Caki2 (cell line): ENCODE data around the gene CHERP. TPM values are rescaled to one million over a fixed set of nuclear protein-coding genes. Genes with fewer than 3 reads are reported as not detected.
"Not testable (repeated sequence)": the region's sequence is repeated elsewhere in the genome, so short reads cannot be mapped to it uniquely, and the experiment has no call there.

Experiments
- DNase-seq: peaks from one replicate; pipeline ENCODE4 v3.0.0-alpha.2; 2015; ENCODE audit warnings: low read depth
- in situ Hi-C: cut with HindIII; loops from 2 replicates; pipeline ENCODE4 v1.10.0; 2016; ENCODE audit warnings: low sequenced_read_pairs, low pct_unique_long_range_greater_than_20kb, mixed read lengths
- total RNA-seq: library from RNA; depleted of rRNA; stranded (reverse); fragments of >200 nt; shearing (Covaris generic); gene quantifications from 2 replicates; pipeline ENCODE4 v1.2.3, GENCODE V29; 2014; ENCODE audit warnings: low replicate concordance

Gene CHERP
- total RNA-seq, 1 experiment from 2014 or later: 2.6 TPM

DNA sequence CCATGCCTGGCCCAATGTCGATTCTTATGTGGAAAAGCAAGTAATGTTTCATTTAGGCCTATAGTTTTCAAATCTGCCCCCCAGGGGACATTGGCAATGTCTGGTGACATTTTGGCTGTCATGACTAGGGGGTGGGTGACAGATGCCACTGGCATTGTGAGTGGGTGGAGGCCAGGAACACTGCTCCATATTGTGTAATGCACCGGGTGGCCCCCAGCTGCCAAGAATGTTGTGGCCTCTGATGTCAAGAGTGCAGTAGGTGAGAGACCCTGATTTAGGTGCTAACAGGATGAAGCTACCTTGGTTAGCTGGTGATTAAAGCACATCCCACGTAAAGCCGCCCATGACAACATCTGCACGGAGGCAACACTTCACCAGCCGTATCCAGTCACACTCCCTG is 35.3 kb downstream of the CHERP start:
- DNase-seq: no peak
- in situ Hi-C loops: no loop called here

DNA sequence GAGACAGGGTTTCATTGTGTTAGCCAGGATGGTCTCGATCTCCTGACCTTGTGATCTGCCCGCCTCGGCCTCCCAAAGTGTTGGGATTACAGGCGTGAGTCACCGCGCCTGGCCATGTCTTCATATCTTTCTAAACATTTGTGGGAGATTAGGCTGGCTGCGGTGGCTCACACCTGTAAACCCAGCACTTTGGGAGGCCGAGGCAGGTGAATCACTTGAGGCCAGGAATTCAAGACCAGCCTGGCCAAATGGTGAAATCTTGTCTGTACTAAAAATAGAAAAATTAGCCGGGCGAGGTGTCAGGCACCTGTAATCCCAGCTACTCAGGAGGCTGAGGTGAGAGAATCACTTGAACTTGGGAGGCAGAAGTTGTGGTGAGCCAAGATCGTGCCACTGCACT is 36.1 kb downstream of the CHERP start:
- DNase-seq, in situ Hi-C loops: not testable (repeated sequence)

DNA sequence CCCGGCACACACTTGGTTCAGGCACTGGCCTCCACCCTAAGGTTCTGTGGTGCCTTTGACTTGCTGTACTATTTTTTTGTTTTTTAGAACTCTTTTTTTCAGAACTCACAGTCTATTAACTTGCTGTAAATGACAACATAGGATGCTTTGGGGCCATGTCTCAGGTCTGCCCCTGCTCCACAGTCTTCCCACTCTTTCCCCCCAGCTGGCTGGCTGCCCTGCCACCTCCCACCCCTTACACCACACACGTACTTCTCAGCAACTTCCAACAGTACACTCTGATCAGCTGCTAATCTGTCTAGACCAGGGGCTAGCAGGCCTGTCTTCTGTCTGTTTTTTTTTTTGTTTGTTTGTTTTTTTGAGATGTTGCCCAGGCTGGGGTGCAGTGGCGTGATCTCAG is 38.0 kb downstream of the CHERP start:
- DNase-seq: no peak
- in situ Hi-C loops: no loop called here

DNA sequence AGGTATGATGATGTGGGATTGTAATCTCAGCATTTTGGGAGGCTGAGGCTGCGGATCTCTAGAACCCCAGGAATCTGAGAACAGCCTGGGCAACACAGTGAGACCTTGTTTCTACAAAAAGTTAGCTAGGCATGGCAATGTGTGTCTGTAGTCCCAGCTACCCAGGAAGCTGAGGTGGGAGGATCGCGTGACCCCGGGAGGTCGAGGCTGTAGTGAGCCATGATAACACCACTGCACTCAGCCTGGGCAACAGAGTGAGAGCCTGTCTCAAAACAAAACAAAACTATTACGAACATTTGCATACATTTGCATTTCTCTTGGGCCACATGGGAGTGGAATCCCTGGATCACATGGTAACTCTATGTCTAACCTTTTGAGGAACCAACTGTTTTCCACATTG is 44.4 kb downstream of the CHERP start:
- no peak for DNase-seq
- in situ Hi-C loops: no loop called here

DNA sequence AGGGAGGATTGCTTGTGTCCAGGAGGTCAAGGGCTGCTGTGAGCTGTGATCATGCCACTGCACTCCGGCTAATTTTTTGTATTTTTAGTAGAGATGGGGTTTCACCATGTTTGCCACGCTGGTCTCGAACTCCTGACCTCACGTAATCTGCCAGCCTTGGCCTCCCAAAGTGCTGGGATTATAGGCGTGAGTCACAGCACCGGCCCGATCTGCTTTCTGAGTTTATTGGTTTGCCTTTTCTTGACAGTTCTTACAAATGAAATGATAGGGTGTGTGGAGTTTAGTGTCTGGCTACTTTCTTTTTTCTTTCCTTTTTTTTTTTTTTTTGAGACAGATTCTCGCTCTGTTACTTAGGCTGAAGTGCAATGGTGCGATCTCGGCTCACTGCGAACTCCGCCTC is 45.2 kb downstream of the CHERP start:
- in situ Hi-C loops: no loop called here
- DNase-seq: no peak

DNA sequence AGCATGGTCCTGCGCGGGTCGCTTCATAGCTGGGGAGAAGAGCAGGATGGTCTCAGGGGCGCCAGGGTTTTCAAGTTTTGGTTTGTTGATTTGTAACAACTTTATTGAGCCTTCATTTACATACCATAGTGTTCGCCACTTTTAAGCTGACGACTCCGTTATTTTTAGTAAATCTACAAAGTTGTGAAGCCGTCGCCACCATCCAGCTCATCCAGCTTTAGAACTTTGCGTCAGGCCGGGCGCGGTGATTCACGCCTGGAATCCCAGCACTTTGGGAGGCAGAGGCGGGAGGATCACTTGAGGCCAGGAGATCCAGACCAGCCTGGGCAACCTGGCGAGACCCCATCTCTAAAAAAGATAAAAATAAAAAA is 45.6 kb downstream of the CHERP start:
- no peak for DNase-seq
- in situ Hi-C loops: no loop called here

DNA sequence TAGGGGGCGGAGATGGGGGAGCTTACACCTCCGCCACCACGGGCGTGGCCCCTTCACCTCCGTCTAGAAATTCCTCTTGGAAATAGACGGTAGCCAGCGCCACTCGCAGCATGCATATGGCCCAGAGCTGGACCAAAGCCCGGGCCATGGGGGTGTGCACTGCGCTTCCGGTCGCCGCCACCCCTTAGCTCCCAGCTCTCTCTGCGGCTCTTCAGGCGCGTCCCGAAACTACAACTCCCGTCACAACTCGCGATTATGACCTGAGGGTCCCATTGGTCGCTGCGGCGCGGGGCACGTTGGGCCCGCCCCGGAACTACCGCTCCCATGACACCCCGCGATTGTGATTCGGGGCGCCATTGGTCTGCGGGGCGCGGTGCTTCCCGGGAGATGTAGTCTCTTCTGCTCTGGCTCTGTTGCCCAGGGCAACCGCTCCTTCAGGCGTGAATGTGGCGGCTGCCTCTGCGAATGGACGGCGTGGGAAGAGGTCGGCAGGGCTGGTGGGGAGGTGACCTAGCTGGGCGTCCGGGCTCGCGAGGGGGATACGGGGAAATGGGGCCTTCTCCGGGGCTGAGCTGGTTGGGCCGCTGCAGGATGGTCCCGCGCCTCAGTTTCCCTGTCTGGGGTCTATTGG is 46.1 kb downstream of the CHERP start, which contains the start of the genes C19orf44 and CALR3:
Gene C19orf44 (plus strand): TSS at position 413 of the 631 bp plus-strand sequence. CDS start 4,399 bp downstream, outside the sequence.
Gene CALR3 (minus strand): TSS at position 186 of the 631 bp plus-strand sequence. CDS start 38 bp downstream, at position 148.
- in situ Hi-C loops: no loop called here

DNA sequence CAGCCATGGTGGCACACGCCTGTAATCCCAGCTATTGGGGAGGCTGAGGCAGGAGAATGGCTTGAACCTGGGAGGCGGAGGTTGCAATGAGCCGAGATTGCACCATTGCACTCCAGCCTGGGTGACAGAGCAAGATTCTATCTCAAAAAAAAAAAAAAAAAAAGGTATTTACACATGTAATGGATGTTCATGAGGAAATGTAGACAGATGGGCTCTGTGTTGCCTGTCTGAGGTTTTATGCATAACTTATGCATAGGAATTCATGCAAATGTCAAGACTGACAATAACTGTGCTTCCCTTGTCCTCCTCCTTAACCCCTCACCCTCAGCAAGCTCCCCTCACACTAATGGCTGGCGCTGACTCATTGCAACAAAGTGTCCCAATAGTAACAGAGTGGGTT is 55.8 kb downstream of the CHERP start:
- in situ Hi-C loops: not testable (repeated sequence)
- DNase-seq: peak; percentile 27

More for the DNA sequence above, 46.1 kb downstream of the CHERP start, which contains the start of the genes C19orf44 and CALR3:
- DNase-seq: peak; percentile 99

DNA sequence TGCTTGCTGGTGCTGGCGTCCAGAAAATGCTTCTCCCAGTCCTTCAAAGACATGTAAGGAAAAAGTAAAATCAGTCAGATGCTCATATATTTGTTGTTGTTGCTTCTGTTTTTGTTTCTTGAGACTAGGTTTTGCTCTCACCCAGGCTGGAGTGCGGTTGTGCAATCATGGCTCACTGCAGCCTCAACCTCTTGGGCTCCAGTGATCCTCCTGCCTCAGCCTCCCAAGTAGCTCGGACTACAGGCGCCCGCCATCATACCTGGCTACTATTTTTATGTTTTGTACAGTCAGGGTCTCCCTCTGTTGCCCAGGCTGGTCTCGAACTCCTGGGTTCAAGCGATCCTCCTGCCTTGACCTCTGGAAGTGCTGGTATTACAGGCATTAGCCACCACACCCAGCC is 59.5 kb downstream of the CHERP start:
- DNase-seq: no peak
- in situ Hi-C loops: no loop called here

DNA sequence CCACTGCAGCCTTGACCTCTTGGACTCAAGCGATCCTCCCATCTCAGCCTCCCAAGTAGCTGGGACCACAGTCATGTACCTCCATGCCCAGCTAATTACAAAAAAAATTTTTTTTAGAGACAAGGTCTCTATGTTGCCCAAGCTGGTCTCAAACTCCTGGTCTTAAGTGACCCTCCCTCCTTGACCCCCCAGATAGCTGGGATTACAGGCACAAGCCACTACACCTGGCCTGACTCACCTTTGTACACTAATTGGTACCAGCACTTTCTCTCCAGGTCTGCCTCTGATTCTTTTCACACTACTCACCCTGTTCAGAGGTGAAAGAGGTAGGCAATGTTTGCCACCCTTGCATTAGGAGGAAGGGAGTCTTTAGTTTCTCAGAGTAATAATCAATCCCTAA is 64.9 kb downstream of the CHERP start:
- in situ Hi-C loops: no loop called here
- no peak for DNase-seq

DNA sequence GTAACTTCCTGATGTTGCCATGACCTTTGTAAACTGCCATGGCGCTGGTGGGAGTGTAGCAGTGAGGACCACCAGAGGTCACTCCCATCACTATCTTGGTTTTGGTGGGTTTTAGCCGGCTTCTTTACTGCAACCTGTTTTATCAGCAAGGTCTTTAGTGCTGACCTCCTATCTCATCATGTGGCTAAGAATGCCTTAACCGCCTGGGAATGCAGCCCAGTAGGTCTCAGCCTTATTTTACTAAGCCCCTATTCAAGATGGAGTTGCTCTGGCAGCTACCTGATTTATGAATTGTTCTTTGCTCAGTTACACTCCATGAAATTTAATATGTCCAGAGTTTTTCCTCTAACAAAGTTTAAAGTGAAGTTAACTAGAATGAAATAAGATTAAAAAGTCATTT is 65.8 kb downstream of the CHERP start:
- DNase-seq: no peak
- in situ Hi-C loops: no loop called here

DNA sequence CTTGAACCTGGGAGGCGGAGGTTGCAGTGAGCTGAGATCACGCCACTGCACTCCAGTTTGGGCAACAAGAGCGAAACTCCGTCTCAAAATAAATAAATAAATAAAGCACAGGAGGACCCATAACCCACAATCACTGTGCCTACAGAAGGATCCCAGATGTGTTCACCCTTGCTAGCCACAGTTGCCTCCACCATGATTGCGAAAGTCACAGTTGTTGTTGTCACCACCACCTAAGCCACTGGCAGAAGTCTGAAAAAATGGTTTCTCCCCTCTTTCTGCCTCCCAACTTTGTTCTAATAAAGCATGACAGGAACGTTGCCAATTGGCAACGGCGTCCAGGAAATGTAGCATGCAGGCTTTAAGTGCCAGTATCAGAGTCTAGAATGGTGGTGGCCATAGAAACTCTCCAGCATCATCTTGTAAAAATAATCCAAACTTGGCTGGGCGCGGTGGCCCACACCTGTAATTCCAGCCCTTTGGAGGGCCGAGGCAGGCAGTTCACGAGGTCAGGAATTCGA is 68.3 kb downstream of the CHERP start:
- in situ Hi-C loops: no loop called here
- DNase-seq: no peak

DNA sequence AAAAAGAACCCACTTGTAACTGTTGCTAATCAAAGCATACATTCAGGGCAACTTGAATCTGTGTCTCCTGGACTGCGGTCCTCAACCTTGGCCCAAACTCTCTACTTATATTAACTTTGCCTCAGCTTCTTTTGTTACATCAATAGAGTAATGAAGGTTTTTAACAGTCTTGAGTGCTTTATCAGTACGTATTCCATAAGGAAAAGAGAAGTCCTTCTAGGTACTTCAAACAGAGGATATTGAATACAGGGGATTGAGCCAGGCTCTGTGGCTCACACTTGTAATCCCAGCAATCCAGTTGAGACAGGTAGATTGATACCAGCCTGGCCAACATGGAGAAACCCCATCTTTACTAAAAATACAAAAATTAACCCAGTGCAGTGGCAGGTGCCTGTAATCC is 69.2 kb downstream of the CHERP start:
- no peak for DNase-seq
- in situ Hi-C loops: no loop called here

DNA sequence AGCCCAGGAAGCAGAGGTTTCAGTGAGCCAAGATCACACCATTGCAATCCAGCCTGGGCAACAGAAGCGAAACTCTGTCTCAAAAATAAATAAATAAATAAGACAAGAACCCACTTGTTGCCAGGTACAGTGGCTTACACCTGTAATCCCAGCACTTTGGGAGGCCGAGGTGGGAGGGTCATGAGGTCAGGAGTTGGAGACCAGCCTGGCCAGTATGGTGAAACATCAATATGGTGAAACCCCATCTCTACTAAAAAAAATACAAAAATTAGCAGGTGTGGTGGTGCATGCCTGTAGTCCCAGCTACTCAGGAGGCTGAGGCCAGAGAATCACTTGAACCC is 69.7 kb downstream of the CHERP start:
- in situ Hi-C loops: not testable (repeated sequence)

DNA sequence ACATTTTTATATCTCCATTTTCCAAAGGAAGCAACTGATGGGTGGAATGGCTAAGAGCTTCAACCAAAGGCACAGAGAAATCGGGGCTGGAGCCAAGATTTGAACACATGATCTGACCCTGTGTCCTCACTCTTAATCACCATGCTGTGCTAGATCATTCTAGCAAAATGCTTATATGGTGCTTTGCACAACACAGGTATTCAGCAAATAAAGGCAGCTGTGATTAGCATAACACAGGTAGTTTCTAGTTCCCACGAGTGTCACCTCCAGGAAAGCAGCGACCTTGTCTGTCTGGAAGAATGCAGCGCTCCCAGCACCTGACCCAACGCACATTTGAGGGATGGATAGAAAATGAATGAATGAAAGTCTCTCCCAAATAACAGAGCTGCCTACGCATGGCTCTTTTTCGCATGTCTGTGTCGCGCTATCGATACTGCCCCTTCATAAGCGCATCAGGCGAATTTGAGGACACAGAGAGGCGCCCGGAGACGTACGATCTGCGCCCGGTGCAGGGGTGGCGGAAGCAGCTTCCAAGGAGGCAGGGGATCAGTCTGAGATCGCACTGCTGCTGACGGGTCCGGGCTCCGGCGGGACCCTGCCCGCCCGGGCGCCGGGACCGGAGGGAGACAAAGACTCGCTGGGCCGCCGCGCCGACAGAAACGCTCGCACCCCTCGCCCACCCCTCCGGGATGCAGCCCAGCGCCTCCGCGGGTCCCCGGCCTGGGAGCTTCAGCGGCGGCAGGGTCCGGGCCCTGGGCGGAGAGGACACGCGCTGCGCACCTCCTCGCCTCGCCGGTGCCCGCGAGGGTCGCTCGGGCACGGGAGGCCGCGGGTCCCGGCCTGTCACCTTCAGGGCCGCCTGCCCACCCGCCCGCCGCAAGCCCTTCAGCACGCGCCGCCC is 71.1 kb downstream of the CHERP start:
- in situ Hi-C loops: no loop called here
- DNase-seq: peak; percentile 14

More for the DNA sequence above, 69.7 kb downstream of the CHERP start:
- DNase-seq: not testable (repeated sequence)

DNA sequence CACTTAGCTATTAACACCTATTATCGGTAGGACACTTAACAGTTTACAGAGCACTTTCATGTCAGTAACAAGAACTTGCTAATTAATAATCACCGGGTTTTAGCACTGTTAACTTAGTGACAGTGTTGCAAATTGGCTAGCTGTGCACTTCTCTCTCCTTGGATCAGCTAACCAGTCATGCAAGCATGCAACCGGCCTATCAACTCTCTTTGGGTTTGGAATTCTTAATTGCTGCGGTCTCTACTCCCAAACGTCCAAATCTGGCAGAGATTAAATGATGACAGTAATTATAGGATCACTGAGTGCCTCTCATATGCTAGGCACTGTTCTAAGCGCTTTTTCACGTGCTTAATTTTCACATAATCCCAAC is 71.7 kb downstream of the CHERP start:
- DNase-seq: no peak
- in situ Hi-C loops: no loop called here
